Measurements from ENCODE around the gene SCML2.
"Not testable (repeated sequence)": the region's sequence is repeated elsewhere in the genome, so short reads cannot be mapped to it uniquely, and the experiment has no call there.

SCML2 gene

DNA sequence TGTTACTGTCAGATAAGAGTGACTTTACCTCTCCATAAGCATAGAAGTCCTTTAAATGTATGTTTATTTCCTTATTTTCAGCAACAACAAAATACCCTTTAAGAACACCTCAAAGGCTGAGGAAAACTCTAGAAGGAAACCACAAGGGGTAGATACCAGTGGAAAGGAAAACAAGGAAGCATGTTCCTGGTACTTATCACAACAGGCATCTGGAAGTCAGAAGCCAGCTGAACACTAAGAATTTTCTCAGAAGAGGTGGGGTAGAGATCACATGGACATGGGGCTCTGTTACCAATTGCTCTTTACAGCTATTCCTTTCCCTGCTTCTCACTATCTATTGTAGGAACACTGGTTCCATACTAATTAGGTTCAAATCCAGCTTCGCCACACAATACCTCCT lies 82.3 kb downstream of the SCML2 start:
- H3K4me3 ChIP-seq (ENCODE audit: low read depth, low read length): no peak overlapping the region
- no peak for DNase-seq (ENCODE audit: low read depth, low spot score)
- TF ChIP-seq, protein P1, sequence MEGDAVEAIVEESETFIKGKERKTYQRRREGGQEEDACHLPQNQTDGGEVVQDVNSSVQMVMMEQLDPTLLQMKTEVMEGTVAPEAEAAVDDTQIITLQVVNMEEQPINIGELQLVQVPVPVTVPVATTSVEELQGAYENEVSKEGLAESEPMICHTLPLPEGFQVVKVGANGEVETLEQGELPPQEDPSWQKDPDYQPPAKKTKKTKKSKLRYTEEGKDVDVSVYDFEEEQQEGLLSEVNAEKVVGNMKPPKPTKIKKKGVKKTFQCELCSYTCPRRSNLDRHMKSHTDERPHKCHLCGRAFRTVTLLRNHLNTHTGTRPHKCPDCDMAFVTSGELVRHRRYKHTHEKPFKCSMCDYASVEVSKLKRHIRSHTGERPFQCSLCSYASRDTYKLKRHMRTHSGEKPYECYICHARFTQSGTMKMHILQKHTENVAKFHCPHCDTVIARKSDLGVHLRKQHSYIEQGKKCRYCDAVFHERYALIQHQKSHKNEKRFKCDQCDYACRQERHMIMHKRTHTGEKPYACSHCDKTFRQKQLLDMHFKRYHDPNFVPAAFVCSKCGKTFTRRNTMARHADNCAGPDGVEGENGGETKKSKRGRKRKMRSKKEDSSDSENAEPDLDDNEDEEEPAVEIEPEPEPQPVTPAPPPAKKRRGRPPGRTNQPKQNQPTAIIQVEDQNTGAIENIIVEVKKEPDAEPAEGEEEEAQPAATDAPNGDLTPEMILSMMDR (IDR thresholded peaks at IDR 0.05; ENCODE audit: low read depth, low read length): no peak
- in situ Hi-C loops (cut with HindIII; ENCODE audit: low sequenced_read_pairs): no loop called here

DNA sequence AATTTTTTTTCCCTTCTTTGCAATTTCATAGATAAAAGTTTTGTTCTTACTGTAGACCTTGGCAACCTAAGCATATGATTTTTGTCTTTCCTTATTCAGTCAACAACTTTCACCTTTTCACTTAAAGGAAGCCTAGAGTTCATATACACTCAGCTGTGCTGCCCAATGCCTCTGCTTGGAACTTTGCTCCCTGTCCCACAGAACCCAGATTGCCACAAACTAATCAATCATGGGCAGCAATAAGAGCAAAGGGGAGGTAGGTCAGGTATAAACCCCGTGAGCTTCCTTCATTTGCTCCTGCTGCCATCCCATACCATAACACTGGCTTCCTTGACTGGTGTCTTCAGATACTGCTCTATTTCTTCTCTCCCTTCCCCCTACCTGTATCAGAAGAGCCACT lies 82.8 kb downstream of the SCML2 start:
- no peak overlapping the region for H3K4me3 ChIP-seq (ENCODE audit: low read depth, low read length)
- in situ Hi-C loops (cut with HindIII; ENCODE audit: low sequenced_read_pairs): no loop called here
- no peak for DNase-seq (ENCODE audit: low read depth, low spot score)
- TF ChIP-seq, protein P1 (IDR thresholded peaks at IDR 0.05; ENCODE audit: low read depth, low read length): no peak

- DNase-seq (ENCODE audit: low read depth, low spot score): no peak
- in situ Hi-C loops (cut with HindIII; ENCODE audit: low sequenced_read_pairs): no loop called here
- H3K4me3 ChIP-seq (ENCODE audit: low read depth, low read length): no peak overlapping the region
- TF ChIP-seq, protein P1 (IDR thresholded peaks at IDR 0.05; ENCODE audit: low read depth, low read length): no peak
These were observed 83.2 kb downstream of the SCML2 start for GRCh38 chrX:18271309-18271708.

DNA sequence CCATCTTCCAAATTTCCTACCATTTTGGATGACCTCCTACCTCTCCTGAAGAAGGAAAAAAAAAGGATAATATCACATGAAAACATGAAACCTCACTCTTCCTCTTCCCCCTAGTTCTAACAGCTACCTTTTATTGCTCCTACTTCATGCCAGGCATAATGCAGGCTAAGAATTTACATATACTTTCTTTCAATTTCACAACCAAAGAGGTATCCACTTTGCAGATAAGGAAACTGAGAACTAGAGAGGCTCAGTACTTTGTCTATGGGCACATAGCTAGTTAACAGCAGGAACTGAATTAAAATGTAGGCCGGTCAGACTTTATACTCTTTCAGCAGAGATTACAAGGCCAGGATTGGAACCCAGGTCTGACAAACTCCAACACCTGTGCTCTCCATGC lies 99.4 kb downstream of the SCML2 start:
- no peak for DNase-seq (ENCODE audit: low read depth, low spot score)
- in situ Hi-C loops (cut with HindIII; ENCODE audit: low sequenced_read_pairs): no loop called here
- no peak overlapping the region for H3K4me3 ChIP-seq (ENCODE audit: low read depth, low read length)
- TF ChIP-seq, protein P1 (IDR thresholded peaks at IDR 0.05; ENCODE audit: low read depth, low read length): no peak

- H3K4me3 ChIP-seq (ENCODE audit: low read depth, low read length): no peak overlapping the region
- TF ChIP-seq, protein P1 (IDR thresholded peaks at IDR 0.05; ENCODE audit: low read depth, low read length): no peak
- in situ Hi-C loops (cut with HindIII; ENCODE audit: low sequenced_read_pairs): no loop called here
- no peak for DNase-seq (ENCODE audit: low read depth, low spot score)
These were observed 101.7 kb downstream of the SCML2 start for GRCh38 chrX:18252644-18253359.

DNA sequence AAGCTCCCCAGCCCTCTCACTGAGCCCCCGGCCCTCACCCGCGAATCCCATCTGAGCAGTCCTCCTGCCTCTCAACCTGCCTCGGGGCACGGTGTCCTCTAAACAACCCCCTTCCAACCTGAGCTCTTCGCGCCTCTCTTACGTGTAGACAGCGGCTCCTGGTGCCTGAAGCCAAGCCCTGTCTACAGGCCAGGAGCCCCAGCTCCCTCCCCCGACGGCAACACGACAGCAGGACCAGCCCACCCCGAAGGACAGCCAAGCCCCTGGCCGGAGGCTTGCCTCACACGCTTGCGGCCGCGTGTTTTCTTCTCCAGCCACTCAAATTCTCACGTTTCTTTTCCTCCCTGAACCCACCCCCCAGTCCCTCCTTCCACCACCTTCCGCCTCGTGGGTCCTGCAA lies 124.8 kb downstream of the SCML2 start:
- DNase-seq (ENCODE audit: low read depth, low spot score); H3K4me3 ChIP-seq (ENCODE audit: low read depth, low read length); in situ Hi-C loops (cut with HindIII; ENCODE audit: low sequenced_read_pairs): not testable (repeated sequence)

GRCh38 chrX:18228069-18228468 lies 126.4 kb downstream of the SCML2 start:
- DNase-seq (ENCODE audit: low read depth, low spot score): no peak
- in situ Hi-C loops (cut with HindIII; ENCODE audit: low sequenced_read_pairs): no loop called here
- H3K4me3 ChIP-seq (ENCODE audit: low read depth, low read length): no peak overlapping the region
- TF ChIP-seq, protein P1 (IDR thresholded peaks at IDR 0.05; ENCODE audit: low read depth, low read length): no peak
